ENCODE results near the gene CCBE1. TPM values are rescaled to one million over a fixed set of nuclear protein-coding genes. Genes with fewer than 3 reads are reported as not detected.

The CCBE1 gene
- total RNA-seq, 4 donors from 2014 or later = 2.2 to 7.7 (median 4.1) TPM

DNA sequence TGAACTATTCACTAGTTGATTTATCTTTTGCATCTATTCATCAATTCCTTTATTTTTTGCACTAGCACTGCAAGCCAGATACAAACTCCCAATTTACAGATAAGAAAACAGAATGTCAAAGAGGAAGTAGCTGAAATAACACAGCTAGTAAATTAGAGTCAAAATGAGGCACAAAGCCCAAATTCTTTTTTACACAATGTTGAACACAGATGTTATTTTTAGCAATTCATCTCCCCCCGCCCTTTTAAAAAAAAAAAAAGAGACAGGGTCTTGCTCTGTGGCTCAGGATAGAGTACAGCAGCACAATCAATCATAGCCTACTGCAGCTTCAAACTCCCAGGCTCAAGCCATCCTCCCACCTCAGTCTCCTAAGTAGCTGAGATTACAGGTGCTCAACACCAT is 127.8 kb downstream of the CCBE1 start:
- TF ChIP-seq POLR2A (IDR thresholded peaks at IDR 0.05) (no peak), POLR2AphosphoS5 (IDR thresholded peaks at IDR 0.05) (no peak), EP300 (IDR thresholded peaks at IDR 0.05) (no peak)
- TF ChIP-seq, protein P1, sequence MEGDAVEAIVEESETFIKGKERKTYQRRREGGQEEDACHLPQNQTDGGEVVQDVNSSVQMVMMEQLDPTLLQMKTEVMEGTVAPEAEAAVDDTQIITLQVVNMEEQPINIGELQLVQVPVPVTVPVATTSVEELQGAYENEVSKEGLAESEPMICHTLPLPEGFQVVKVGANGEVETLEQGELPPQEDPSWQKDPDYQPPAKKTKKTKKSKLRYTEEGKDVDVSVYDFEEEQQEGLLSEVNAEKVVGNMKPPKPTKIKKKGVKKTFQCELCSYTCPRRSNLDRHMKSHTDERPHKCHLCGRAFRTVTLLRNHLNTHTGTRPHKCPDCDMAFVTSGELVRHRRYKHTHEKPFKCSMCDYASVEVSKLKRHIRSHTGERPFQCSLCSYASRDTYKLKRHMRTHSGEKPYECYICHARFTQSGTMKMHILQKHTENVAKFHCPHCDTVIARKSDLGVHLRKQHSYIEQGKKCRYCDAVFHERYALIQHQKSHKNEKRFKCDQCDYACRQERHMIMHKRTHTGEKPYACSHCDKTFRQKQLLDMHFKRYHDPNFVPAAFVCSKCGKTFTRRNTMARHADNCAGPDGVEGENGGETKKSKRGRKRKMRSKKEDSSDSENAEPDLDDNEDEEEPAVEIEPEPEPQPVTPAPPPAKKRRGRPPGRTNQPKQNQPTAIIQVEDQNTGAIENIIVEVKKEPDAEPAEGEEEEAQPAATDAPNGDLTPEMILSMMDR (IDR thresholded peaks at IDR 0.05) = no peak
- no peak for ATAC-seq

DNA sequence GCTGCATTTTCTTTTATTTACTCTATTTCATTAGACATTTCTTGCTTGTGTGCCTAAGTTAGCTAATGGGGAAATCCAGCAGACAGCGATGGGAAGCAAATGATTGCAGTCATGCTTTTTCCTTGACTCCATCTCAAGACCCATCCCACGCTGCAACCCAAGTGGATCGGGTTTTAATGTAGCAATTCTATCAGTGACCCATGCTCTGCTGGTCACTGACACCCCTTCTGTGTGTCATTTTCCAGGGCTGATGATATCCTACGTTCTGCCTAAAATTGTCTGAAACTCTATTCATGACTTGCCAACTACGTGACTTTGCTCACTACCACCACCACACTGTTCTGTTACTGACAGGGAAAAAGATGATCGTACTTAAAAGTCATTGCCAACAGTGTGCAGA is 129.8 kb downstream of the CCBE1 start:
- TF ChIP-seq POLR2A (IDR thresholded peaks at IDR 0.05) (no peak), EP300 (IDR thresholded peaks at IDR 0.05) (no peak), POLR2AphosphoS5 (IDR thresholded peaks at IDR 0.05) (no peak)
- TF ChIP-seq, protein P1 (IDR thresholded peaks at IDR 0.05) = no peak
- ATAC-seq = no peak
- H3K4me3 ChIP-seq = no peak overlapping the region
- no peaks in the 10 kb centered on the region for H3K27me3 ChIP-seq
- H3K27ac ChIP-seq = peak overlapping the region in 1 of 4 donors; percentile 24
- H3K9me3 ChIP-seq = no peaks in the 10 kb centered on the region
- H3K36me3 ChIP-seq = no peaks in the 10 kb centered on the region
- H3K4me1 ChIP-seq = peaks cover 0 to 8% (median 0%) of the 10 kb centered on the region in 3 donors
- 33 to 68% methylated on average over 1 to 5 of the region's 6 CpGs for WGBS, 2 donors (ENCODE audit: low coverage in 1 of 2)

More for the DNA sequence above, 127.8 kb downstream of the CCBE1 start:
- Histone ChIP-seq H3K36me3 (no peaks in the 10 kb centered on the region), H3K27ac (no peak overlapping the region), H3K27me3 (no peaks in the 10 kb centered on the region), H3K4me1 (peaks cover 0 to 8% (median 0%) of the 10 kb centered on the region in 3 donors), H3K4me3 (no peak overlapping the region), H3K9me3 (no peaks in the 10 kb centered on the region)
- 7 to 17% methylated on average over 1 of the region's 1 CpG for WGBS, 2 donors (ENCODE audit: low coverage in 1 of 2)

DNA sequence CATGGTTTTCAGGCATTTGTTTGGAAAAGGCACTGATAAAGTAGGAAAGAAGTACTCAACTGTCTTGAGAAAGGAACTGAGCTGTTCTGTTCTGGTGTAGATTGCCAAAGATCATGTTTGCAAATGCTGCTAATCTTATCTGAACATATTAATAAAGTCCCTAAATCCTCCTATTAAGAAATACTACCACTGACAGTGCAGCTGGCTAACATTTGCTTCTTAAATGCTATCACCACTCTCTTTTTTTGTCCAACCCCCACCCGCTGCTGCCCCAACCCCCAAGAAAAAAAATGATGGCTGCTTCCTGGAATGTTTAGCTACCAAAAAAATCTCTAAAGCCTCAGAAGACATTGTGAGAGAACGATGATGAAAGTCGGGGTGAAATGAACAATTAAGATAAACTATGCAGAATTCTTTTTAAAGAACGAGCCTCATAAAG is 130.7 kb downstream of the CCBE1 start:
- Histone ChIP-seq H3K36me3 (no peaks in the 10 kb centered on the region), H3K4me3 (no peak overlapping the region), H3K27me3 (no peaks in the 10 kb centered on the region), H3K27ac (no peak overlapping the region), H3K4me1 (peaks cover 0 to 8% (median 0%) of the 10 kb centered on the region in 3 donors), H3K9me3 (no peaks in the 10 kb centered on the region)
- ATAC-seq = peak; percentile 57
- TF ChIP-seq POLR2AphosphoS5 (IDR thresholded peaks at IDR 0.05) = no peak
- no peak for TF ChIP-seq POLR2A (IDR thresholded peaks at IDR 0.05)
- TF ChIP-seq, protein P1 (IDR thresholded peaks at IDR 0.05) = no peak
- no peak for TF ChIP-seq EP300 (IDR thresholded peaks at IDR 0.05)
- WGBS, 2 donors (ENCODE audit: low coverage in 1 of 2) = 17 to 19% methylated on average over 4 of the region's 4 CpGs

- H3K27me3 ChIP-seq = no peaks in the 10 kb centered on the region
- TF ChIP-seq POLR2AphosphoS5 (IDR thresholded peaks at IDR 0.05) (no peak), POLR2A (IDR thresholded peaks at IDR 0.05) (no peak), EP300 (IDR thresholded peaks at IDR 0.05) (no peak)
- TF ChIP-seq, protein P1 (IDR thresholded peaks at IDR 0.05) = no peak
- ATAC-seq = no peak
- no peak overlapping the region for H3K27ac ChIP-seq
- H3K36me3 ChIP-seq = no peaks in the 10 kb centered on the region
- H3K9me3 ChIP-seq = no peaks in the 10 kb centered on the region
- H3K4me3 ChIP-seq = no peak overlapping the region
- H3K4me1 ChIP-seq = peaks cover 0 to 8% (median 0%) of the 10 kb centered on the region in 3 donors
- 51 to 72% methylated on average over 2 to 3 of the region's 3 CpGs for WGBS, 2 donors (ENCODE audit: low coverage in 1 of 2)
Observed at GRCh38 chr18:59565957-59566356, 131.3 kb downstream of the CCBE1 start.

- Histone ChIP-seq H3K9me3 (no peaks in the 10 kb centered on the region), H3K4me3 (no peak overlapping the region), H3K4me1 (peaks cover 0 to 8% (median 0%) of the 10 kb centered on the region in 3 donors), H3K36me3 (no peaks in the 10 kb centered on the region), H3K27me3 (no peaks in the 10 kb centered on the region), H3K27ac (no peak overlapping the region)
- ATAC-seq = no peak
- 39 to 69% methylated on average over 3 of the region's 3 CpGs for WGBS, 2 donors (ENCODE audit: low coverage in 1 of 2)
- TF ChIP-seq POLR2A (IDR thresholded peaks at IDR 0.05) (no peak), POLR2AphosphoS5 (IDR thresholded peaks at IDR 0.05) (no peak), EP300 (IDR thresholded peaks at IDR 0.05) (no peak)
- TF ChIP-seq, protein P1 (IDR thresholded peaks at IDR 0.05) = no peak
Observed at GRCh38 chr18:59564561-59564960, 132.7 kb downstream of the CCBE1 start.
